Measurements from ENCODE around the gene LRRC55. TPM values are rescaled to one million over a fixed set of nuclear protein-coding genes. Genes with fewer than 3 reads are reported as not detected.

LRRC55 gene
- polyA plus RNA-seq, 1 of the 3 experiments (the other 2 are of a cell fraction): not detected

DNA sequence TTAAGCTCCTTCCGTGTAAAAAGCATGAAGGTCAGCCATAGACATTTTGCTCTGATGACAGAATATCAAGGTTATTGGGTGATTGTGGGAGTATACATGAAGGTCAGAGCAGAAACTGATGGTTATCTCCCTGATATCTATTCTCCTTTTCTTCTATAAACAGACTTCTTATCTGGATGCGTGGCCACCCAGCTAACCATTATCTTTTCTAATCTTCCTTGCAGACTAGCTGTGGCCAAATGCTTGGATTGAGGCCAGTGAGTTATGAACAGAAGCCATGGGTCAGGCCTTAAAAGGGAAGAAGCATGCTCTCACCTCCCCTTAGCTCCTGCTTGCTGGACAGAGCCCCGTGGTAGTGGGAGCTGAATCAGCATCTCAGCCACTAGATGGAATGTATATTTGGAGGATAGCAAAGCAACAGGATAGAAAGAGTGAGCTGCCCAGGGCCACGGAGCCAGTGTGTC, 31.3 kb upstream of the LRRC55 start (continued):
- TF ChIP-seq, protein P1, sequence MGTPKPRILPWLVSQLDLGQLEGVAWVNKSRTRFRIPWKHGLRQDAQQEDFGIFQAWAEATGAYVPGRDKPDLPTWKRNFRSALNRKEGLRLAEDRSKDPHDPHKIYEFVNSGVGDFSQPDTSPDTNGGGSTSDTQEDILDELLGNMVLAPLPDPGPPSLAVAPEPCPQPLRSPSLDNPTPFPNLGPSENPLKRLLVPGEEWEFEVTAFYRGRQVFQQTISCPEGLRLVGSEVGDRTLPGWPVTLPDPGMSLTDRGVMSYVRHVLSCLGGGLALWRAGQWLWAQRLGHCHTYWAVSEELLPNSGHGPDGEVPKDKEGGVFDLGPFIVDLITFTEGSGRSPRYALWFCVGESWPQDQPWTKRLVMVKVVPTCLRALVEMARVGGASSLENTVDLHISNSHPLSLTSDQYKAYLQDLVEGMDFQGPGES (IDR thresholded peaks at IDR 0.05; ENCODE audit: low read depth, low read length): no peak
- no peak for TF ChIP-seq USF2 (IDR thresholded peaks at IDR 0.05; ENCODE audit: borderline replicate concordance, low read depth, low read length)
- peak; percentile 65 for TF ChIP-seq CHD2 (IDR thresholded peaks at IDR 0.05; ENCODE audit: low read length, partially characterized antibody)
- no peak for TF ChIP-seq TEAD4 (IDR thresholded peaks at IDR 0.05; ENCODE audit: borderline replicate concordance, insufficient read depth)
- no peak for TF ChIP-seq NRF1 (IDR thresholded peaks at IDR 0.05; ENCODE audit: low read depth, low read length)
- TF ChIP-seq ZBTB33 (IDR thresholded peaks at IDR 0.05; ENCODE audit: borderline replicate concordance, low read depth): no peak

DNA sequence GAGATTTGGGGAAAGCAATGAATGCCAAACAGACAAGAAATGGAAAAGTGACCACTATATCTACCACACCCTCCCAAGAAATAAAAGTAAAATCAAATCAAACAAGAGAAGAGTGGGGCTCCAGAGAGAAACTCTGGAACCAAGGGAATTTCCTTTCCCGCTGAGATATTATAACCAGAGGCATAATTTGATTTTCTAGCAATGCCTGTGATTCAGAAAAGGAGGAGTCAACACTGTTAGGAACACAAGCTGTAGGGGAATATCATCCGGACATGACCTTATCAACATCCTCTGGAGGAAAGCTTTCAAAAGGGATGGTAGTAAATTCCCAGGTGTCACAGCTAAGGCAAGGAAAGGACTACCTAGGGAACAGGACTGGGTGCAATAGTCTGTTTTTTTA, 29.6 kb upstream of the LRRC55 start:
- TF ChIP-seq USF1 (IDR thresholded peaks at IDR 0.05; ENCODE audit: borderline replicate concordance, low read depth): no peak
- TF ChIP-seq EP300 (IDR thresholded peaks at IDR 0.05; ENCODE audit: borderline replicate concordance in 1 of 2, low read depth in 1 of 2, low read length in 1 of 2): peak; percentile 16 to 86; a peak in 2 of 4 replicates
- peak; percentile 10 for TF ChIP-seq CHD2 (IDR thresholded peaks at IDR 0.05; ENCODE audit: low read length, partially characterized antibody)
- peak; percentile 73; the same call in 1 of the 2 replicates for TF ChIP-seq RCOR1 (IDR thresholded peaks at IDR 0.05; ENCODE audit: low read length)
- peak; percentile 21; the same call in 1 of the 2 replicates for TF ChIP-seq TCF12 (IDR thresholded peaks at IDR 0.05)
- TF ChIP-seq RAD21 (IDR thresholded peaks at IDR 0.05; ENCODE audit: low read length): peak; percentile 25; the same call in 1 of the 2 replicates
- no peak for TF ChIP-seq RFX5 (IDR thresholded peaks at IDR 0.05; ENCODE audit: low read length)
- CTCF ChIA-PET: interaction anchor here (10.1 kb wide), 1 partner anchor 96 kb away, joined by 90 read pairs; no protein-coding TSS in a partner anchor
- DNase-seq: no peak
- no peak overlapping the region for H3K4me2 ChIP-seq
- no peaks in the 10 kb centered on the region for H3K27me3 ChIP-seq (ENCODE audit: insufficient read depth)
- H3K36me3 ChIP-seq (replicated peaks in 1 of 2; ENCODE audit: control insufficient read depth in 1 of 2, insufficient read depth in 2 of 2, low read length in 1 of 2): no peaks in the 10 kb centered on the region
- H3K9me2 ChIP-seq: no peaks in the 10 kb centered on the region
- no peak overlapping the region for H3K4me3 ChIP-seq (ENCODE audit: low read depth in 2 of 2, low read length in 1 of 2)
- no peaks in the 10 kb centered on the region for H3K79me2 ChIP-seq (ENCODE audit: insufficient read depth)
- H3K9ac ChIP-seq: no peak overlapping the region
- H3K4me1 ChIP-seq (ENCODE audit: control insufficient read depth in 1 of 2, insufficient read depth in 2 of 2, low read depth in 1 of 2, low read length in 1 of 2): peaks cover 0 to 56% of the 10 kb centered on the region in 2 experiments; a peak in 2 of 4 replicates
- WGBS (ENCODE audit: low lambda C conversion rate): 8% methylated on average over 2 of the region's 2 CpGs
- POLR2A ChIA-PET: no interaction called here
- H2AFZ ChIP-seq (ENCODE audit: low read depth): no peak overlapping the region
- no peaks in the 10 kb centered on the region for H3F3A ChIP-seq (replicated peaks; ENCODE audit: insufficient read depth)
- no peaks in the 10 kb centered on the region for H3K9me3 ChIP-seq
- H4K20me1 ChIP-seq (ENCODE audit: insufficient read depth): no peaks in the 10 kb centered on the region
- peak overlapping the region in 1 of 2 experiments; percentile 99; a peak in 2 of 4 replicates for H3K27ac ChIP-seq (ENCODE audit: low read depth in 2 of 2, low read length in 1 of 2)

Data from SK-N-SH (cell line).